ENCODE data around the gene MKNK1.

- TF ChIP-seq CTCF (optimal IDR thresholded peaks at IDR 0.05 in 1 of 3, IDR thresholded peaks at IDR 0.05 in 1 of 3, conservative IDR thresholded peaks at IDR 0.05 in 1 of 3; ENCODE audit: extremely low read depth in 1 of 3, insufficient read depth in 2 of 3, low read length in 3 of 3) (no peak), EZH2 (IDR thresholded peaks at IDR 0.05; ENCODE audit: low read length) (no peak)
Observed at GRCh38 chr1:46642115-46642680, 38.1 kb upstream of the MKNK1 start.
